IMR-90 (cell line): Measurements from ENCODE around the gene ELF5. TPM values are rescaled to one million over a fixed set of nuclear protein-coding genes. Genes with fewer than 3 reads are reported as not detected.

Source experiments
- ATAC-seq: fragments of 200-7000 bp; cut with Tn5 transposase; 2 replicates; pipeline ENCODE4 v1.9.1; 2020; ENCODE audit warnings: low read depth, mild to moderate bottlenecking, moderate library complexity
- BruUV-seq: library from RNA; stranded (reverse); fragments of 400-500 nt; replicated peaks from 2 replicates; lab custom pipeline; 2021; lab: Mats Ljungman, UMichigan
- CTCF ChIA-PET: fragments of 300-600 bp; formaldehyde crosslinking; extraction: SDS; loops from one replicate; lab custom pipeline; 2021; ENCODE audit warnings: antibody characterized with exemption; lab: Yijun Ruan, JAX
- POLR2A ChIA-PET: fragments of 300-600 bp; sonication (Branson Sonifier 250); formaldehyde crosslinking; loops from one replicate; lab custom pipeline; 2022; ENCODE audit warnings: antibody characterized with exemption; ENCODE audit not compliant: unreplicated experiment; lab: Charles Lee
- DNase-seq: peaks from one replicate; pipeline ENCODE4 v3.0.0; 2013
- H2AFZ ChIP-seq: replicated peaks from 2 replicates; pipeline ENCODE3; 2013; ENCODE audit warnings: low read length, mild to moderate bottlenecking; ENCODE audit not compliant: poor library complexity
- H2AK5ac ChIP-seq: 2 replicates; pipeline ENCODE4 v1.6.1; 2013; ENCODE audit warnings: low read depth, low read length, inconsistent platforms
- H2AK9ac ChIP-seq: replicated peaks from 2 replicates; pipeline ENCODE3; 2013; ENCODE audit warnings: mild to moderate bottlenecking, low read depth, low read length, moderate library complexity; ENCODE audit not compliant: poor library complexity
- H2BK120ac ChIP-seq: 2 replicates; pipeline ENCODE4 v1.6.1; 2013; ENCODE audit warnings: low read depth, low read length, inconsistent platforms
- H2BK15ac ChIP-seq: 3 replicates; pipeline ENCODE4 v1.6.1; 2013; ENCODE audit warnings: low read depth, low read length, inconsistent platforms
- H2BK20ac ChIP-seq: 2 replicates; pipeline ENCODE4 v1.6.1; 2013; ENCODE audit warnings: low read depth, mild to moderate bottlenecking, inconsistent platforms, low read length, moderate library complexity
- H2BK5ac ChIP-seq: 2 replicates; pipeline ENCODE4 v1.6.1; 2013; ENCODE audit warnings: mild to moderate bottlenecking, low read depth, low read length, inconsistent platforms; ENCODE audit not compliant: poor library complexity, severe bottlenecking
- H3K14ac ChIP-seq: replicated peaks from 2 replicates; pipeline ENCODE4 v1.6.1; 2013; ENCODE audit warnings: low read depth, low read length, inconsistent platforms
- H3K18ac ChIP-seq: 2 replicates; pipeline ENCODE4 v1.6.1; 2013; ENCODE audit warnings: low read depth, low read length, control low read depth
- H3K23ac ChIP-seq: 2 replicates; pipeline ENCODE4 v1.6.1; 2013; ENCODE audit warnings: low read depth, low read length, inconsistent platforms
- H3K27ac ChIP-seq: 2 replicates; pipeline ENCODE4 v1.5.1; 2013; ENCODE audit warnings: mild to moderate bottlenecking, control low read depth, low read length; ENCODE audit not compliant: insufficient read depth
- H3K27me3 ChIP-seq: 2 replicates; pipeline ENCODE4 v1.6.1; 2013; ENCODE audit warnings: low read length; ENCODE audit not compliant: control insufficient read depth, insufficient read depth
- H3K36me3 ChIP-seq: 2 replicates; pipeline ENCODE4 v1.6.1; 2013; ENCODE audit warnings: low read length, mixed read lengths; ENCODE audit not compliant: control insufficient read depth, insufficient read depth
- H3K4ac ChIP-seq: 2 replicates; pipeline ENCODE4 v1.6.1; 2013; ENCODE audit warnings: low read depth, low read length, inconsistent platforms
- H3K4me1 ChIP-seq: 2 replicates; pipeline ENCODE4 v1.6.1; 2013; ENCODE audit warnings: low read length, mixed read lengths; ENCODE audit not compliant: control insufficient read depth, insufficient read depth
- H3K4me2 ChIP-seq: 2 replicates; pipeline ENCODE4 v1.6.1; 2013; ENCODE audit warnings: low read depth, mild to moderate bottlenecking, control low read depth, low read length, moderate library complexity
- H3K4me3 ChIP-seq: 2 replicates; pipeline ENCODE4 v1.5.1; 2013; ENCODE audit warnings: low read depth, mild to moderate bottlenecking, control low read depth, low read length, moderate library complexity; ENCODE audit not compliant: insufficient read depth
- H3K56ac ChIP-seq: 2 replicates; pipeline ENCODE4 v1.6.1; 2013; ENCODE audit warnings: low read length, inconsistent platforms; ENCODE audit not compliant: insufficient read depth; ENCODE audit errors: extremely low read depth
- H3K79me1 ChIP-seq, 2 experiments: 2 replicates each; pipeline ENCODE4 v1.6.1; 2013; ENCODE audit warnings: low read length in 2 of 2, inconsistent platforms in 1 of 2, low read depth in 1 of 2
- H3K9ac ChIP-seq: 2 replicates; pipeline ENCODE4 v1.6.1; 2013; ENCODE audit warnings: low read depth, low read length, control low read depth
- H3K9me1 ChIP-seq: 2 replicates; pipeline ENCODE4 v1.6.1; 2013; ENCODE audit warnings: low read length, inconsistent platforms; ENCODE audit not compliant: insufficient read depth
- H3K9me3 ChIP-seq: 2 replicates; pipeline ENCODE4 v1.6.1; 2013; ENCODE audit warnings: low read length; ENCODE audit not compliant: control insufficient read depth, insufficient read depth
- H4K20me1 ChIP-seq: 2 replicates; pipeline ENCODE4 v1.6.1; 2013; ENCODE audit warnings: low read length, inconsistent platforms; ENCODE audit not compliant: insufficient read depth
- H4K5ac ChIP-seq: 2 replicates; pipeline ENCODE4 v1.6.1; 2013; ENCODE audit warnings: mild to moderate bottlenecking, low read depth, low read length, control low read depth
- H4K8ac ChIP-seq, 2 experiments: 2 replicates each; pipeline ENCODE4 v1.6.1; 2013; ENCODE audit warnings: low read depth in 2 of 2, low read length in 2 of 2, control low read depth in 1 of 2, inconsistent platforms in 1 of 2
- H4K91ac ChIP-seq: 2 replicates; pipeline ENCODE4 v1.6.1; 2013; ENCODE audit warnings: low read depth, low read length, inconsistent platforms; ENCODE audit not compliant: insufficient read depth
- CEBPB ChIP-seq: IDR thresholded peaks from 2 replicates; pipeline ENCODE4 v1.6.1; 2012; ENCODE audit warnings: low read depth, low read length, improper control_type of control experiment
- CHD1 ChIP-seq: IDR thresholded peaks from 2 replicates; pipeline ENCODE4 v1.6.1; 2012; ENCODE audit warnings: low read depth, low read length, improper control_type of control experiment
- NFE2L2 ChIP-seq: fragments of 150-350 bp; IDR thresholded peaks from 2 replicates; pipeline ENCODE4 v1.6.1; 2016; ENCODE audit warnings: low read depth, mild to moderate bottlenecking, low read length
- RAD21 ChIP-seq: IDR thresholded peaks from 2 replicates; pipeline ENCODE4 v1.6.1; 2012; ENCODE audit warnings: low read length, improper control_type of control experiment
- SMC3 ChIP-seq: fragments of 150-350 bp; IDR thresholded peaks from 2 replicates; pipeline ENCODE4 v1.6.1; 2016; ENCODE audit warnings: low read depth, mild to moderate bottlenecking, antibody characterized with exemption, low read length, moderate library complexity
- WGBS, 2 experiments: methylation state at CpG; one replicate each; pipeline versions ENCODE4 v1.1.5 to v1.1.7; 2013; ENCODE audit warnings: missing lambda C conversion rate in 2 of 2; ENCODE audit not compliant: insufficient read length in 1 of 2; ENCODE audit errors: extremely low coverage in 2 of 2; 5-methylcytosine and 5-hydroxymethylcytosine counted together
- dilution Hi-C: fragments of 300-500 bp; cut with HindIII; formaldehyde crosslinking; loops from one replicate; pipeline ENCODE4 v1.14.3; 2018; ENCODE audit warnings: low sequenced_read_pairs; ENCODE audit not compliant: unreplicated experiment
- in situ Hi-C: fragments of 300-500 bp; cut with MboI; formaldehyde crosslinking; loops from 3 replicates; pipeline ENCODE4 v1.14.3; 2019; ENCODE audit warnings: low sequenced_read_pairs, inconsistent platforms, mixed read lengths
- intact Hi-C: fragments of 100-400 bp; cut with micrococcal nuclease; formaldehyde crosslinking; loops from 2 replicates; pipeline ENCODE4 v1.10.0; 2022
- polyA plus RNA-seq, 3 experiments: library from polyadenylated mRNA; depleted of rRNA; stranded (reverse); fragments of >200 nt; gene quantifications; 2 replicates each; pipeline ENCODE4 v1.2.3, GENCODE V29; 2012; ENCODE audit warnings: low replicate concordance in 1 of 3
- total RNA-seq: library from RNA; depleted of rRNA; stranded (reverse); fragments of >200 nt; gene quantifications from 2 replicates; pipeline ENCODE4 v1.2.3, GENCODE V29; 2012

The ELF5 gene
- total and polyA plus RNA-seq, 2 of the 4 experiments (the other 2 are of a cell fraction) = not detected

GRCh38 chr11:34448223-34448994, 65.2 kb downstream of the ELF5 start:
- H2BK5ac ChIP-seq = no peak overlapping the region
- no peaks in the 10 kb centered on the region for H3K9me3 ChIP-seq
- H3K56ac ChIP-seq = no peak overlapping the region
- H3K79me1 ChIP-seq = peaks cover 13 to 46% of the 10 kb centered on the region in 2 experiments
- intact Hi-C loops (no loop called here), in situ Hi-C loops (no loop called here), dilution Hi-C loops (no loop called here)
- ChIA-PET POLR2A (no interaction called here), CTCF (no interaction called here)
- no peak overlapping the region for H2BK20ac ChIP-seq
- peaks cover 13% of the 10 kb centered on the region for H3K36me3 ChIP-seq
- no peak overlapping the region for H3K4me3 ChIP-seq
- no peak overlapping the region for H2BK120ac ChIP-seq
- H3K9me1 ChIP-seq = peaks cover 12% of the 10 kb centered on the region; the same call in 1 of the 2 replicates
- WGBS, 2 experiments = 93% methylated on average over 5 of the region's 11 CpGs; no CpG with 5 or more reads in 1 of the 2 experiments
- H3K14ac ChIP-seq = no peak overlapping the region
- no peak overlapping the region for H2BK15ac ChIP-seq
- no peak overlapping the region for H4K5ac ChIP-seq
- no peak overlapping the region for H3K4me2 ChIP-seq
- H3K4me1 ChIP-seq = no peaks in the 10 kb centered on the region
- H4K20me1 ChIP-seq = peaks cover 3% of the 10 kb centered on the region; the same call in 1 of the 2 replicates
- no peak overlapping the region for H3K4ac ChIP-seq
- no peak overlapping the region for H3K27ac ChIP-seq
- H2AK9ac ChIP-seq = no peak overlapping the region
- no peak overlapping the region for H4K8ac ChIP-seq
- no peak overlapping the region for H2AK5ac ChIP-seq
- no TSS peak for BruUV-seq
- H4K91ac ChIP-seq = no peak overlapping the region
- no peak for ATAC-seq
- no peak for TF ChIP-seq SMC3
- no peak for TF ChIP-seq CEBPB
- no peak for TF ChIP-seq CHD1
- TF ChIP-seq NFE2L2 = no peak
- no peak for TF ChIP-seq RAD21
- no peak overlapping the region for H3K23ac ChIP-seq
- no peak overlapping the region for H2AFZ ChIP-seq
- H3K27me3 ChIP-seq = no peaks in the 10 kb centered on the region
- no peak overlapping the region for H3K9ac ChIP-seq
- no peak overlapping the region for H3K18ac ChIP-seq
- no peak for DNase-seq
